Kidney (tissue), 14 donors: ENCODE measurements around the gene TNIP2. TPM values are rescaled to one million over a fixed set of nuclear protein-coding genes. Genes with fewer than 3 reads are reported as not detected.
A peak's percentile ranks its signal among the peaks of the same experiment; 100 is the strongest.

ENCODE experiments used
- DNase-seq, 5 donors: peaks; one replicate each; pipeline ENCODE4 v3.0.0-alpha.2; 2013 to 2020
- FAIRE-seq: peaks from 2 replicates; lab custom pipeline; 2012; peaks lifted over from hg19 to GRCh38; lab: Jason Lieb, UNC
- H3K27ac ChIP-seq, 2 donors: one replicate each; pipeline ENCODE4 v1.7.0; 2013; ENCODE audit warnings: low read depth in 2 of 2, low read length in 2 of 2, inconsistent platforms in 1 of 2
- H3K27me3 ChIP-seq: one replicate; pipeline ENCODE4 v1.7.1; 2013; ENCODE audit warnings: low read length, inconsistent platforms; ENCODE audit not compliant: control insufficient read depth, insufficient read depth
- H3K36me3 ChIP-seq, 3 donors: one replicate each; pipeline versions ENCODE4 v1.7.0 to v1.7.1; 2013; ENCODE audit warnings: low read length in 3 of 3, control low read depth in 1 of 3, inconsistent platforms in 1 of 3; ENCODE audit not compliant: insufficient read depth in 3 of 3, control insufficient read depth in 2 of 3
- H3K4me1 ChIP-seq, 3 donors: one replicate each; pipeline versions ENCODE4 v1.7.0 to v1.7.1; 2013; ENCODE audit warnings: low read length in 3 of 3, inconsistent platforms in 1 of 3, low read depth in 1 of 3; ENCODE audit not compliant: control insufficient read depth in 2 of 3, insufficient read depth in 2 of 3
- H3K4me3 ChIP-seq, 3 donors: one replicate each; pipeline versions ENCODE4 v1.7.0 to v1.8.1; 2013; ENCODE audit warnings: low read length in 3 of 3, control low read depth in 1 of 3, inconsistent platforms in 1 of 3
- H3K9ac ChIP-seq, 3 donors: one replicate each; pipeline versions ENCODE4 v1.7.0 to v1.7.1; 2013; ENCODE audit warnings: low read length in 3 of 3, control low read depth in 1 of 3, inconsistent platforms in 1 of 3
- H3K9me3 ChIP-seq, 3 donors: one replicate each; pipeline versions ENCODE4 v1.7.0 to v1.7.1; 2013; ENCODE audit warnings: low read length in 3 of 3, control low read depth in 1 of 3, inconsistent platforms in 1 of 3; ENCODE audit not compliant: control insufficient read depth in 2 of 3, insufficient read depth in 1 of 3
- intact Hi-C: fragments of 100-400 bp; cut with DNase I; formaldehyde crosslinking; loops from one replicate; pipeline ENCODE4 v1.11.1; 2022
- polyA plus RNA-seq: library from polyadenylated mRNA; stranded (reverse); fragments of 350-450 nt; fragmentation: Illumina TruSeq; extraction: RNeasy Lipid Tissue Mini Kit (QIAGEN cat#74804); gene quantifications from one replicate; pipeline ENCODE4 v1.2.3, GENCODE V29; 2014; ENCODE audit warnings: low read depth, low replicate concordance; ENCODE audit not compliant: insufficient read depth
- total RNA-seq: library from RNA; stranded (reverse); fragmentation: NEBNext Ultra II Directional; extraction: Animal tissue kit (Norgen Biotek cat#: 25700); gene quantifications from one replicate; pipeline ENCODE4 v1.2.1, GENCODE V29; 2021
- TF ChIP-seq, protein P1 (sequence below): IDR thresholded peaks from 3 replicates; pipeline ENCODE4 v1.5.1; 2012; ENCODE audit warnings: mild to moderate bottlenecking, moderate library complexity, borderline replicate concordance; ENCODE audit not compliant: insufficient read depth; ENCODE audit errors: extremely low read depth
- donor health status: control.
- donor health status: control.
- donor health status: control.
- donor health status: control.
- donor health status: control.
- donor health status: DM: yes; HTN: yes; CAD: no.
- donor health status: Normal renal cell carcinoma (clear cell type).

Gene TNIP2
- total and polyA plus RNA-seq, 2 donors from 2014 or later = 43.1 to 44.4 TPM

GRCh38 chr4:2762048-2762447, 5.9 kb upstream of the TNIP2 start:
- peaks cover 0 to 9% (median 6%) of the 10 kb centered on the region in 3 donors for H3K4me1 ChIP-seq
- no peak for DNase-seq
- FAIRE-seq = no peak
- H3K9ac ChIP-seq = no peak overlapping the region
- H3K27ac ChIP-seq = peak overlapping the region; percentile 73 to 85
- H3K27me3 ChIP-seq = no peaks in the 10 kb centered on the region
- no peaks in the 10 kb centered on the region for H3K9me3 ChIP-seq
- no peak overlapping the region for H3K4me3 ChIP-seq
- intact Hi-C loops = loop anchor here (10.0 kb wide), 1 partner anchor 163 kb away; no protein-coding TSS in a partner anchor
- H3K36me3 ChIP-seq = no peaks in the 10 kb centered on the region
- TF ChIP-seq, protein P1, sequence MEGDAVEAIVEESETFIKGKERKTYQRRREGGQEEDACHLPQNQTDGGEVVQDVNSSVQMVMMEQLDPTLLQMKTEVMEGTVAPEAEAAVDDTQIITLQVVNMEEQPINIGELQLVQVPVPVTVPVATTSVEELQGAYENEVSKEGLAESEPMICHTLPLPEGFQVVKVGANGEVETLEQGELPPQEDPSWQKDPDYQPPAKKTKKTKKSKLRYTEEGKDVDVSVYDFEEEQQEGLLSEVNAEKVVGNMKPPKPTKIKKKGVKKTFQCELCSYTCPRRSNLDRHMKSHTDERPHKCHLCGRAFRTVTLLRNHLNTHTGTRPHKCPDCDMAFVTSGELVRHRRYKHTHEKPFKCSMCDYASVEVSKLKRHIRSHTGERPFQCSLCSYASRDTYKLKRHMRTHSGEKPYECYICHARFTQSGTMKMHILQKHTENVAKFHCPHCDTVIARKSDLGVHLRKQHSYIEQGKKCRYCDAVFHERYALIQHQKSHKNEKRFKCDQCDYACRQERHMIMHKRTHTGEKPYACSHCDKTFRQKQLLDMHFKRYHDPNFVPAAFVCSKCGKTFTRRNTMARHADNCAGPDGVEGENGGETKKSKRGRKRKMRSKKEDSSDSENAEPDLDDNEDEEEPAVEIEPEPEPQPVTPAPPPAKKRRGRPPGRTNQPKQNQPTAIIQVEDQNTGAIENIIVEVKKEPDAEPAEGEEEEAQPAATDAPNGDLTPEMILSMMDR = no peak

GRCh38 chr4:2761035-2761923, 5.1 kb upstream of the TNIP2 start:
- Histone ChIP-seq H3K9me3 (no peaks in the 10 kb centered on the region), H3K9ac (no peak overlapping the region), H3K4me1 (peaks cover 0 to 9% (median 8%) of the 10 kb centered on the region in 3 donors), H3K27ac (peak overlapping the region; percentile 91 to 92), H3K4me3 (peak overlapping the region in 1 of 3 donors; percentile 19), H3K36me3 (no peaks in the 10 kb centered on the region), H3K27me3 (no peaks in the 10 kb centered on the region)
- DNase-seq (peak in 3 of 5 donors; percentile 24 to 54 (median 49)), FAIRE-seq (peak; percentile 11)
- intact Hi-C loops = loop anchor here (10.0 kb wide), 1 partner anchor 164 kb away; no protein-coding TSS in a partner anchor
- TF ChIP-seq, protein P1 = peak; percentile 11

GRCh38 chr4:2757426-2757825, 1.3 kb upstream of the TNIP2 start:
- intact Hi-C loops = no loop called here
- H3K4me1 ChIP-seq = peaks cover 0 to 15% (median 12%) of the 10 kb centered on the region in 3 donors
- H3K36me3 ChIP-seq = peaks cover 0 to 2% (median 0%) of the 10 kb centered on the region in 3 donors
- FAIRE-seq (no peak), DNase-seq (peak in 1 of 5 donors; percentile 45)
- H3K9me3 ChIP-seq = no peaks in the 10 kb centered on the region
- no peak overlapping the region for H3K4me3 ChIP-seq
- no peaks in the 10 kb centered on the region for H3K27me3 ChIP-seq
- no peak overlapping the region for H3K27ac ChIP-seq
- H3K9ac ChIP-seq = no peak overlapping the region
- TF ChIP-seq, protein P1 = no peak
